Peyer's patch (tissue), 4 donors: ENCODE data around the gene COL3A1.

Source experiments
- POLR2A ChIP-seq, 2 donors: fragments of 450-650 bp; IDR thresholded peaks; one replicate each; pipeline ENCODE4 v1.5.1; 2017; ENCODE audit warnings: antibody characterized with exemption in 2 of 2, mild to moderate bottlenecking in 2 of 2, moderate library complexity in 2 of 2
- TF ChIP-seq, protein P1 (sequence below), 6 experiments: fragments of 450-650 bp in 4 of 6; fragments of 200-600 bp in 2 of 6; sonication (generic) in 1 of 6; IDR thresholded peaks; one replicate each; pipeline ENCODE4 v1.5.1; 2017 to 2019; ENCODE audit warnings: antibody characterized with exemption in 6 of 6, mild to moderate bottlenecking in 3 of 6, moderate library complexity in 1 of 6

DNA sequence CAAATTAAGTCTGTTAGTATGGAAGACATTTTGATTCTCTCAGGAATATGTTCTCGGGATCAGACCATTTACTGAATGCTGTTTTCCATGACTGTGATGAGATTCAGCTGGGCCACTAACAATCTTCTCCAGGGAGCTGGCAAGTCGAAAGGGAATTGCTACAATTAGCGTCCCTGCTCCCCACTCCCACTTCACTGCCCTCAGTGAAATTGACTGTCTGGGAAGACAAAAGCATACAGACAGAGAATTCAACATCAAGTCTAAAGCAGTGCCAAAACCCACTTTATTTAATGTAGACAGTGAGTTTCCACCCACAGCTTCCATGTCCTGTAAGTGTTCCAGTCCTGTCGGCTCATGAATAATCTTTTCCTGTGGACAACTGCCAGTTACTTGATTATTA is 34.0 kb upstream of the COL3A1 start:
- TF ChIP-seq, protein P1, sequence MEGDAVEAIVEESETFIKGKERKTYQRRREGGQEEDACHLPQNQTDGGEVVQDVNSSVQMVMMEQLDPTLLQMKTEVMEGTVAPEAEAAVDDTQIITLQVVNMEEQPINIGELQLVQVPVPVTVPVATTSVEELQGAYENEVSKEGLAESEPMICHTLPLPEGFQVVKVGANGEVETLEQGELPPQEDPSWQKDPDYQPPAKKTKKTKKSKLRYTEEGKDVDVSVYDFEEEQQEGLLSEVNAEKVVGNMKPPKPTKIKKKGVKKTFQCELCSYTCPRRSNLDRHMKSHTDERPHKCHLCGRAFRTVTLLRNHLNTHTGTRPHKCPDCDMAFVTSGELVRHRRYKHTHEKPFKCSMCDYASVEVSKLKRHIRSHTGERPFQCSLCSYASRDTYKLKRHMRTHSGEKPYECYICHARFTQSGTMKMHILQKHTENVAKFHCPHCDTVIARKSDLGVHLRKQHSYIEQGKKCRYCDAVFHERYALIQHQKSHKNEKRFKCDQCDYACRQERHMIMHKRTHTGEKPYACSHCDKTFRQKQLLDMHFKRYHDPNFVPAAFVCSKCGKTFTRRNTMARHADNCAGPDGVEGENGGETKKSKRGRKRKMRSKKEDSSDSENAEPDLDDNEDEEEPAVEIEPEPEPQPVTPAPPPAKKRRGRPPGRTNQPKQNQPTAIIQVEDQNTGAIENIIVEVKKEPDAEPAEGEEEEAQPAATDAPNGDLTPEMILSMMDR (IDR thresholded peaks at IDR 0.05), result no peak
- no peak for TF ChIP-seq POLR2A (IDR thresholded peaks at IDR 0.05)
